HUES48 (cell line): ENCODE results near the gene RASL10B.

ENCODE experiments used
- H3K27ac ChIP-seq: one replicate; pipeline ENCODE4 v1.7.0; 2013; ENCODE audit warnings: low read depth, low read length, inconsistent platforms
- H3K27me3 ChIP-seq: 2 replicates; pipeline ENCODE4 v1.6.1; 2013; ENCODE audit warnings: mild to moderate bottlenecking, low read length; ENCODE audit not compliant: control insufficient read depth, insufficient read depth
- H3K36me3 ChIP-seq: 2 replicates; pipeline ENCODE4 v1.6.1; 2013; ENCODE audit warnings: low read length; ENCODE audit not compliant: control insufficient read depth, insufficient read depth
- H3K4me1 ChIP-seq: 2 replicates; pipeline ENCODE4 v1.6.1; 2013; ENCODE audit warnings: mild to moderate bottlenecking, low read length; ENCODE audit not compliant: control insufficient read depth, insufficient read depth
- H3K4me3 ChIP-seq: 2 replicates; pipeline ENCODE4 v1.5.1; 2013; ENCODE audit warnings: mild to moderate bottlenecking, low read depth, low read length
- H3K9ac ChIP-seq: 2 replicates; pipeline ENCODE4 v1.6.1; 2013; ENCODE audit warnings: mild to moderate bottlenecking, low read depth, low read length, moderate library complexity
- H3K9me3 ChIP-seq: 2 replicates; pipeline ENCODE4 v1.6.1; 2013; ENCODE audit warnings: low read length; ENCODE audit not compliant: control insufficient read depth, insufficient read depth

The RASL10B gene

DNA sequence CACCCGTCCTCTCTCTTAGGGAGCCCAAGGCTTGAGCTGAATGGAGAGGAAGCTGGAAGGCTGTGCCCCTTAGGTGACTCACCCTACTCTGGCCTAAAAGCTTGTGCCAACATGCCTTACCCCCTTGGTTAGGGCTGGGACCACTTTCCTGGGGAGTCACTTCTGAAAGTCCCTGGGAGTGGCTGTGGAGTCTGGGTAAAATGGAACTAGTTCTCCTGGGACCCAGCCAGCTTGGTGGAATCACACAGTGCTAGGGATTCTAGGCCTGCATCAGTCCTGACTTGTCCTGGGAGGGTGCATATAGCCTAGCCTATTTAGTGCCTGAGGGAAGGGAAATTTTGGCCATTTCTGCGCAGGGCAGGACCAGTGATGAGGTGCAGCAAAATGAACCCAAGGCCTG lies 53.5 kb downstream of the RASL10B start:
- Histone ChIP-seq H3K9ac (no peak overlapping the region), H3K27ac (no peak overlapping the region), H3K9me3 (no peaks in the 10 kb centered on the region), H3K36me3 (no peaks in the 10 kb centered on the region), H3K27me3 (no peaks in the 10 kb centered on the region), H3K4me3 (no peak overlapping the region), H3K4me1 (no peaks in the 10 kb centered on the region)

DNA sequence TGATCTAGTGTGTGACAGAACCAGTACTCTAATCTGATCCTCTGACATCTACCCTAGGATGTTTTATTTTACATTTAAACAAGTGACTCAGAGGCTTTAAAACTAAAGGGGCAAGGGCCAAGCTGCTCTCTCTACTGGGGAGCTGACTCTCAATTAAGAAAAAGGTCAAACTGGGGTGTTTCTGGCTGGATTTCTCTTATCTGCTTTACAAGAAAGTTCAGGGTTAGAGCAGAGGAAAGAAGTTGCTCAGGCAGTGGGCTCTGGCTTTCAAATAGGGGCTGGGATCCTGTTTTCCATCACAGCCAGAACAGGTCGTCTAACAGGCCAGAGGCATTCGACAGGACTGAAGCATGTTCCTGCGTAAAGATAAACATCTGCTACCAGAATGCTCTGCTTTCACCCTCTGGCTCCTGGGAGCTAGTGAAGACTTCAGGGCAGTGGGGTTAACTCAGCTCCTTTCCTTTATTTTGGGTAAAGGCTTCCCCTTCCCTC lies 55.5 kb downstream of the RASL10B start:
- H3K36me3 ChIP-seq: no peaks in the 10 kb centered on the region
- H3K4me1 ChIP-seq: no peaks in the 10 kb centered on the region
- H3K4me3 ChIP-seq: no peak overlapping the region
- no peaks in the 10 kb centered on the region for H3K9me3 ChIP-seq
- H3K27me3 ChIP-seq: peaks cover 8% of the 10 kb centered on the region
- no peak overlapping the region for H3K9ac ChIP-seq
- H3K27ac ChIP-seq: no peak overlapping the region

DNA sequence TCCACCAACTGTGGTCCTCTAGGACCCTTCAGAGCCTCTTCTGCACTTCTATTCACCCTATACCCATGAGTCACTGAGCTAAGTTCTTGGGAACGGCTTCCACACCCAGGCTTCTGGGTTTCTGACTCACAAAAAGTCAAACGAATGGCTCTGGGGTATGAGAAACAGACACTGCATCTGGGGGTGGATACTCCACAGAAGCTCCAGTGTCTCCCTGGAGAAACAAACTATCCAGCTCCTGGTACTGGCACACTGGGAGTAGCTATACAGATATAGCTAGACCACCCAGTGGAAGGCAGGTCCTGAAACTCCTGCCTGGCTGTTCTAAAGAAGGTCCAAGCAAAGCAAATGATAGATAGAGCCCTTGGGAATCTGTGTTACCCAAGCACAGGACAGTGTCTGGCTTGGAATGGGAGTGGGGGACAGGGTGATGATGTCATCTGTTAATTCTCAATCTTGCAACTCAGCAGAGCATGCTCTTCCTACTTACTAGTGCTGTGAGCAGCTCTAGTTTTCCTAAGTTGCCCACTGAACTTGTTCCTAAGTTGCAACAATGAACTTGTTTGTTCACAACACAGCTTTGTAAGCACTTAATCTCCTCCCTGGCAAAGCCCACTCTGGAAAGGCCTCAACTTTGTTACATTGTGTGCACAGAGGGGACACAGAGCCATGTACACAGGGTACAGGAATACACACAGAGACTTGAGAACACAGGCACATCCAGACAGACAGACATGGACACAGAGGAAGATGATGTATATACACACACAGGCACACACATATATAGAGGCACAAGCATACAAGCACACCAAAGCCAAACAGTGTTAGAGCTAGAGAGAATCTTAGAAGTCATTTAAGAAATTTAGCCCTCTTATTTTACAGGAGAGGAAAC lies 57.3 kb downstream of the RASL10B start:
- Histone ChIP-seq H3K4me3 (no peak overlapping the region), H3K9ac (no peak overlapping the region), H3K4me1 (no peaks in the 10 kb centered on the region), H3K36me3 (no peaks in the 10 kb centered on the region), H3K9me3 (no peaks in the 10 kb centered on the region), H3K27ac (no peak overlapping the region), H3K27me3 (peaks cover 25% of the 10 kb centered on the region)

DNA sequence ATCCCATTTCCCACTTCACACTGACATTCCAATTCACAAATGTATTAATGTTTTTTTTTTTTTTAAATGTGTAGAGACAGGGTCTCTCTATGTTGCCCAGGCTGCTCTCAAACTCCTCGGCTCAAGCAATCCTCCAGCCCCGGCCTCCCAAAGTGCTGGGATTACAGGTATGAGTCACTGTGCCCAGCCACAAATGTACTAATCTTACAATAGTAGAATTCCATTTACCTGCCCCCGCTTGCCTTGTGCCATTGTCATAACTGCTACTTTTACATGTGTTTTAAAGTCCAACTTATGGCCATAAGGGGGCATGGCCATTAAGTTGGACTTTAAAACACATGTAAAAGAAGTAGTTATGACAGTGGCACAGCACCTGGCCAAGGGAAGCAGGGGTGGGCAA lies 59.4 kb downstream of the RASL10B start:
- Histone ChIP-seq H3K36me3 (no peaks in the 10 kb centered on the region), H3K9ac (no peak overlapping the region), H3K27ac (no peak overlapping the region), H3K4me1 (no peaks in the 10 kb centered on the region), H3K27me3 (peaks cover 46% of the 10 kb centered on the region), H3K4me3 (no peak overlapping the region), H3K9me3 (no peaks in the 10 kb centered on the region)

DNA sequence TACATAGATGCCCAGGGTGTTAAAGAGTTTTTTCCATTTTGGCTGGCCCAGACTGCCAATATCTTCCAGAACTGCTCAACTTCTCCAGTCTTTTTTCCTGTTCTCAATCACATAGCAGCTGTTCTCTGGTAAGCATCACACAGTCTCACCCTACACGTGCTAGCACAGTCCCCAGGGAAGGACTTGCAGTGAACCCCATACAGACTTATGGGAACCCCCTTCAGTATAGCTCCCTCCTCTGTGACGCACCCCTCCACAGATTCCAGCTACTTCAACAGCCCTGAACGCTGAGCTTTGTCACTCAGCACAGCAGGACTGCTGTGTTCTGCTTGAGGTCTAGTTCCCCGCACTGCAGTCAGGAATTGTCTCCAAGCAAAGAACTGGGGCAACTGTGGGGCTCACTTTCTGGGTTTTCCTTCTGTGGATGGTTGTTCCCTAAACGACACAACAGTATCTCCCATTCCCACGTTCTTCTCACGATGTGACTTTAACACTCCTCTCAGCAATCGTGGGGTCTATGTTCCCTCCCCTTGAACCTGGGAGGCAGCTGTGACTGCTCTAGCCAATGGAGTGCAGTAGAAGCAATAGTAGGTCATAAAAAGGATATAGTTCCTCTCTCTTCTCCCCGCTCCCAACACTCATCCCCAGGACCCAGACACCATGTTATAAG lies 60.4 kb downstream of the RASL10B start:
- H3K27me3 ChIP-seq: peaks cover 56% of the 10 kb centered on the region
- H3K9me3 ChIP-seq: no peaks in the 10 kb centered on the region
- no peak overlapping the region for H3K4me3 ChIP-seq
- no peak overlapping the region for H3K27ac ChIP-seq
- H3K4me1 ChIP-seq: no peaks in the 10 kb centered on the region
- no peak overlapping the region for H3K9ac ChIP-seq
- H3K36me3 ChIP-seq: no peaks in the 10 kb centered on the region
